8988T (cell line): ENCODE data around the gene SCGB2B2.
"Not testable (repeated sequence)": the region's sequence is repeated elsewhere in the genome, so short reads cannot be mapped to it uniquely, and the experiment has no call there.

Source experiments
- DNase-seq: peaks from one replicate; pipeline ENCODE4 v3.0.0; 2011

SCGB2B2 gene

GRCh38 chr19:34668077-34668689, 8.8 kb downstream of the SCGB2B2 start:
- DNase-seq: not testable (repeated sequence)

- no peak for DNase-seq
Observed at GRCh38 chr19:34667349-34668076, 9.4 kb downstream of the SCGB2B2 start.

- DNase-seq: no peak
Observed at GRCh38 chr19:34666958-34667265, 10.0 kb downstream of the SCGB2B2 start.

GRCh38 chr19:34666200-34666957, 10.6 kb downstream of the SCGB2B2 start:
- no peak for DNase-seq

GRCh38 chr19:34665275-34665674, 11.7 kb downstream of the SCGB2B2 start:
- DNase-seq: not testable (repeated sequence)

GRCh38 chr19:34664870-34665269, 12.1 kb downstream of the SCGB2B2 start:
- no peak for DNase-seq

- DNase-seq: no peak
Observed at GRCh38 chr19:34664168-34664567, 12.8 kb downstream of the SCGB2B2 start.

- DNase-seq: peak; percentile 44
Observed at GRCh38 chr19:34662919-34663318, 14.0 kb downstream of the SCGB2B2 start.

- no peak for DNase-seq
Observed at GRCh38 chr19:34661357-34661756, 15.6 kb downstream of the SCGB2B2 start.

GRCh38 chr19:34655651-34656050, 21.3 kb downstream of the SCGB2B2 start:
- DNase-seq: no peak

- DNase-seq: no peak
Observed at GRCh38 chr19:34654796-34655195, 22.2 kb downstream of the SCGB2B2 start.

- DNase-seq: no peak
Observed at GRCh38 chr19:34651747-34652146, 25.2 kb downstream of the SCGB2B2 start.

- DNase-seq: no peak
Observed at GRCh38 chr19:34649886-34650543, 26.9 kb downstream of the SCGB2B2 start.

- no peak for DNase-seq
Observed at GRCh38 chr19:34645551-34645950, 31.4 kb downstream of the SCGB2B2 start.

GRCh38 chr19:34644991-34645461, 31.9 kb downstream of the SCGB2B2 start:
- DNase-seq: no peak

GRCh38 chr19:34642241-34642640, 34.7 kb downstream of the SCGB2B2 start:
- no peak for DNase-seq

GRCh38 chr19:34639491-34640085, 37.4 kb downstream of the SCGB2B2 start:
- no peak for DNase-seq

- DNase-seq: no peak
Observed at GRCh38 chr19:34633802-34634201, 43.2 kb downstream of the SCGB2B2 start.
